OCI-LY7 (cell line): ENCODE results near the gene ALPK3. TPM values are rescaled to one million over a fixed set of nuclear protein-coding genes. Genes with fewer than 3 reads are reported as not detected.

Experiments used
- BruUV-seq: library from RNA; stranded (reverse); fragments of 400-500 nt; replicated peaks from 2 replicates; lab custom pipeline; 2021; lab: Mats Ljungman, UMichigan
- CTCF ChIA-PET: fragments of 300-600 bp; sonication (Branson Sonifier 250); formaldehyde crosslinking; loops from one replicate; lab custom pipeline; 2022; ENCODE audit warnings: antibody characterized with exemption; ENCODE audit not compliant: unreplicated experiment; lab: Charles Lee
- POLR2A ChIA-PET: fragments of 300-600 bp; sonication (Branson Sonifier 250); formaldehyde crosslinking; loops from one replicate; lab custom pipeline; 2022; ENCODE audit warnings: antibody characterized with exemption; lab: Charles Lee
- DNase-seq: peaks from one replicate; pipeline ENCODE4 v3.0.0-alpha.2; 2015; ENCODE audit warnings: low spot score
- H2AFZ ChIP-seq: fragments of 200-600 bp; sonication (generic), shearing (Covaris generic); 2 replicates; pipeline ENCODE4 v1.6.1; 2014; ENCODE audit warnings: mild to moderate bottlenecking, antibody characterized with exemption, low read length, moderate library complexity
- H3K27ac ChIP-seq: fragments of 200-600 bp; sonication (generic); 2 replicates; pipeline ENCODE4 v1.5.1; 2014; ENCODE audit warnings: mixed run types, low read depth, mild to moderate bottlenecking, moderate library complexity, low read length, inconsistent platforms; ENCODE audit not compliant: poor library complexity, severe bottlenecking
- H3K36me3 ChIP-seq: fragments of 200-600 bp; sonication (generic); 2 replicates; pipeline ENCODE4 v1.6.1; 2014; ENCODE audit warnings: mild to moderate bottlenecking, antibody characterized with exemption, low read length, moderate library complexity, mixed read lengths; ENCODE audit not compliant: insufficient read depth
- H3K4me1 ChIP-seq: fragments of 200-600 bp; sonication (generic); 2 replicates; pipeline ENCODE4 v1.5.1; 2014; ENCODE audit warnings: mild to moderate bottlenecking, low read length; ENCODE audit not compliant: insufficient read depth, poor library complexity, severe bottlenecking
- H3K4me2 ChIP-seq: fragments of 200-600 bp; sonication (generic); 2 replicates; pipeline ENCODE4 v1.6.1; 2014; ENCODE audit warnings: mild to moderate bottlenecking, low read length
- H3K4me3 ChIP-seq: fragments of 200-600 bp; sonication (generic); 2 replicates; pipeline ENCODE4 v1.5.1; 2014; ENCODE audit warnings: mild to moderate bottlenecking, low read depth, low read length; ENCODE audit not compliant: poor library complexity, severe bottlenecking
- H3K79me2 ChIP-seq: fragments of 200-600 bp; sonication (generic); 2 replicates; pipeline ENCODE4 v1.6.1; 2016; ENCODE audit warnings: low read depth, mild to moderate bottlenecking, low read length, moderate library complexity, mixed read lengths; ENCODE audit not compliant: insufficient read depth
- H3K9me2 ChIP-seq: fragments of 200-600 bp; sonication (generic); 2 replicates; pipeline ENCODE4 v1.6.1; 2016; ENCODE audit warnings: mild to moderate bottlenecking, low read length, mixed read lengths; ENCODE audit not compliant: insufficient read depth
- H3K9me3 ChIP-seq: fragments of 200-600 bp; sonication (generic); 2 replicates; pipeline ENCODE4 v1.6.1; 2014; ENCODE audit warnings: mild to moderate bottlenecking, mixed run types, low read length, mixed read lengths
- H4K20me1 ChIP-seq: fragments of 200-600 bp; sonication (generic); 2 replicates; pipeline ENCODE4 v1.6.1; 2014; ENCODE audit warnings: mild to moderate bottlenecking, antibody characterized with exemption, low read length, moderate library complexity, mixed read lengths; ENCODE audit not compliant: insufficient read depth
- CTCF ChIP-seq: fragments of 200-600 bp; sonication (generic); conservative IDR thresholded peaks from 2 replicates; pipeline ENCODE4 v1.5.1; 2014; ENCODE audit warnings: mild to moderate bottlenecking, antibody characterized with exemption, low read length, moderate library complexity, mixed read lengths
- EZH2phosphoT487 ChIP-seq: fragments of 200-600 bp; sonication (generic); IDR thresholded peaks from 2 replicates; pipeline ENCODE4 v1.6.1; 2018; ENCODE audit warnings: low read depth, borderline replicate concordance, mild to moderate bottlenecking, mixed run types, antibody characterized with exemption, low read length, moderate library complexity, mixed read lengths
- intact Hi-C: fragments of 100-400 bp; cut with micrococcal nuclease; formaldehyde crosslinking; loops from one replicate; pipeline ENCODE4 v1.10.0; 2022; ENCODE audit not compliant: unreplicated experiment
- total RNA-seq, 2 experiments: library from RNA; depleted of rRNA in 1 of 2; stranded (reverse); fragments of >200 nt in 1 of 2; shearing (Covaris generic) in 1 of 2; gene quantifications; 2 replicates each; pipeline ENCODE4 v1.2.3, GENCODE V29; 2014 to 2022

Gene ALPK3
- total RNA-seq, 2 experiments from 2014 or later = 0.16 to 0.23 TPM

- no peak overlapping the region for H2AFZ ChIP-seq
- H3K9me3 ChIP-seq = no peaks in the 10 kb centered on the region
- CTCF ChIA-PET = no interaction called here
- POLR2A ChIA-PET = no interaction called here
- H4K20me1 ChIP-seq = no peaks in the 10 kb centered on the region
- no TSS peak for BruUV-seq
- DNase-seq = no peak
- H3K9me2 ChIP-seq = no peaks in the 10 kb centered on the region
- H3K4me1 ChIP-seq = no peaks in the 10 kb centered on the region
- H3K4me3 ChIP-seq = no peak overlapping the region
- intact Hi-C loops = no loop called here
- H3K79me2 ChIP-seq = no peaks in the 10 kb centered on the region
- no peak overlapping the region for H3K27ac ChIP-seq
- H3K36me3 ChIP-seq = no peaks in the 10 kb centered on the region
- H3K4me2 ChIP-seq = no peak overlapping the region
- TF ChIP-seq EZH2phosphoT487 = no peak
- no peak for TF ChIP-seq CTCF
Measured at GRCh38 chr15:84888639-84889038, 71.5 kb downstream of the ALPK3 start.

GRCh38 chr15:84889313-84889990 lies 72.3 kb downstream of the ALPK3 start:
- Histone ChIP-seq H3K9me2 (no peaks in the 10 kb centered on the region), H3K79me2 (no peaks in the 10 kb centered on the region), H3K27ac (no peak overlapping the region), H3K9me3 (no peaks in the 10 kb centered on the region), H3K4me2 (no peak overlapping the region), H2AFZ (no peak overlapping the region), H4K20me1 (no peaks in the 10 kb centered on the region), H3K36me3 (no peaks in the 10 kb centered on the region), H3K4me1 (no peaks in the 10 kb centered on the region), H3K4me3 (no peak overlapping the region)
- TF ChIP-seq EZH2phosphoT487 (no peak), CTCF (no peak)
- ChIA-PET POLR2A (no interaction called here), CTCF (no interaction called here)
- intact Hi-C loops = no loop called here
- BruUV-seq = no TSS peak
- no peak for DNase-seq

- H3K4me3 ChIP-seq = no peak overlapping the region
- TF ChIP-seq EZH2phosphoT487 = no peak
- no peak for TF ChIP-seq CTCF
- ChIA-PET POLR2A (no interaction called here), CTCF (no interaction called here)
- H3K9me2 ChIP-seq = no peaks in the 10 kb centered on the region
- intact Hi-C loops = no loop called here
- no peaks in the 10 kb centered on the region for H3K4me1 ChIP-seq
- H3K36me3 ChIP-seq = no peaks in the 10 kb centered on the region
- no peaks in the 10 kb centered on the region for H4K20me1 ChIP-seq
- no peak for DNase-seq
- H2AFZ ChIP-seq = no peak overlapping the region
- no TSS peak for BruUV-seq
- no peaks in the 10 kb centered on the region for H3K79me2 ChIP-seq
- no peak overlapping the region for H3K27ac ChIP-seq
- no peak overlapping the region for H3K4me2 ChIP-seq
- no peaks in the 10 kb centered on the region for H3K9me3 ChIP-seq
Measured at GRCh38 chr15:84889991-84890669, 73.0 kb downstream of the ALPK3 start.
